Upper lobe of right lung (tissue), 1 donor: Measurements from ENCODE around the gene PHLPP1. TPM values are rescaled to one million over a fixed set of nuclear protein-coding genes. Genes with fewer than 3 reads are reported as not detected.
"Not testable (repeated sequence)": the region's sequence is repeated elsewhere in the genome, so short reads cannot be mapped to it uniquely, and the experiment has no call there.

Experiments
- ATAC-seq: fragments of 200-7000 bp; cut with Tn5 transposase; one replicate; pipeline ENCODE4 v1.9.1; 2020; ENCODE audit warnings: mild to moderate bottlenecking, moderate library complexity
- DNase-seq: peaks from one replicate; pipeline ENCODE4 v3.0.0-alpha.2; 2020
- H3K27ac ChIP-seq: fragments of 200-600 bp; one replicate; pipeline ENCODE4 v1.8.0; 2022
- H3K27me3 ChIP-seq: fragments of 200-600 bp; one replicate; pipeline ENCODE4 v1.8.0; 2022; ENCODE audit warnings: mild to moderate bottlenecking
- H3K36me3 ChIP-seq: fragments of 200-600 bp; one replicate; pipeline ENCODE4 v1.8.0; 2022
- H3K4me1 ChIP-seq: fragments of 200-600 bp; one replicate; pipeline ENCODE4 v1.8.0; 2022
- H3K4me3 ChIP-seq: fragments of 200-600 bp; one replicate; pipeline ENCODE4 v1.8.0; 2022; ENCODE audit warnings: mild to moderate bottlenecking
- H3K9me3 ChIP-seq: fragments of 200-600 bp; one replicate; pipeline ENCODE4 v1.8.0; 2022
- intact Hi-C: fragments of 100-400 bp; cut with DNase I; formaldehyde crosslinking; loops from one replicate; pipeline ENCODE4 v1.11.0; 2022
- total RNA-seq: library from RNA; stranded (reverse); fragmentation: NEBNext Ultra II Directional; extraction: Animal tissue kit (Norgen Biotek cat#: 25700); gene quantifications from one replicate; pipeline ENCODE4 v1.2.1, GENCODE V29; 2021
- TF ChIP-seq, protein P1 (sequence below): fragments of 200-600 bp; IDR thresholded peaks from one replicate; pipeline ENCODE4 v1.8.0; 2022; ENCODE audit warnings: antibody characterized with exemption
- donor health status: DM: no; HTN: yes; CAD: no; lungs with severe emphysema.

PHLPP1 gene
- total RNA-seq, 1 donor from 2014 or later, result 11.9 TPM

DNA sequence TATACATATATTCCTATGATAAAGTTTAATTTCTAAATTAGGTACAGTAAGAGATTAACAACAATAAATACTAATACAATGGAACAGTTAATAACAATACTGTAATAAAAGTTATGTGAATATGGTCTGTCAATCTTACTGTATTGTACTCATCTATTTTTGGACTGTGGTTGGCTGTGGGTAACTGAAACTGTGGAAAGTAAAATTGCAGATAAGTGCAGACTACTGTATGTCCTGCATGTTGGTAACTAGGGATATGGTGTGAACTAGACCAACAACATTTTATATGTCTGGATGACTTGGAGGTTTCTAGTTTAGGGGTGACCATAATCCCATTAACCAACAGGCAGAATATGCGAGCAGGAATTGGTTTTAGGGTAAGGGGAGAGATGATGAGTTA is 23.3 kb downstream of the PHLPP1 start:
- Histone ChIP-seq H3K4me1 (peaks cover 15% of the 10 kb centered on the region), H3K27ac (no peak overlapping the region), H3K9me3 (no peaks in the 10 kb centered on the region), H3K36me3 (no peaks in the 10 kb centered on the region), H3K4me3 (no peak overlapping the region), H3K27me3 (no peaks in the 10 kb centered on the region)
- intact Hi-C loops, result no loop called here
- TF ChIP-seq, protein P1, sequence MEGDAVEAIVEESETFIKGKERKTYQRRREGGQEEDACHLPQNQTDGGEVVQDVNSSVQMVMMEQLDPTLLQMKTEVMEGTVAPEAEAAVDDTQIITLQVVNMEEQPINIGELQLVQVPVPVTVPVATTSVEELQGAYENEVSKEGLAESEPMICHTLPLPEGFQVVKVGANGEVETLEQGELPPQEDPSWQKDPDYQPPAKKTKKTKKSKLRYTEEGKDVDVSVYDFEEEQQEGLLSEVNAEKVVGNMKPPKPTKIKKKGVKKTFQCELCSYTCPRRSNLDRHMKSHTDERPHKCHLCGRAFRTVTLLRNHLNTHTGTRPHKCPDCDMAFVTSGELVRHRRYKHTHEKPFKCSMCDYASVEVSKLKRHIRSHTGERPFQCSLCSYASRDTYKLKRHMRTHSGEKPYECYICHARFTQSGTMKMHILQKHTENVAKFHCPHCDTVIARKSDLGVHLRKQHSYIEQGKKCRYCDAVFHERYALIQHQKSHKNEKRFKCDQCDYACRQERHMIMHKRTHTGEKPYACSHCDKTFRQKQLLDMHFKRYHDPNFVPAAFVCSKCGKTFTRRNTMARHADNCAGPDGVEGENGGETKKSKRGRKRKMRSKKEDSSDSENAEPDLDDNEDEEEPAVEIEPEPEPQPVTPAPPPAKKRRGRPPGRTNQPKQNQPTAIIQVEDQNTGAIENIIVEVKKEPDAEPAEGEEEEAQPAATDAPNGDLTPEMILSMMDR, result no peak
- ATAC-seq, result no peak
- no peak for DNase-seq

DNA sequence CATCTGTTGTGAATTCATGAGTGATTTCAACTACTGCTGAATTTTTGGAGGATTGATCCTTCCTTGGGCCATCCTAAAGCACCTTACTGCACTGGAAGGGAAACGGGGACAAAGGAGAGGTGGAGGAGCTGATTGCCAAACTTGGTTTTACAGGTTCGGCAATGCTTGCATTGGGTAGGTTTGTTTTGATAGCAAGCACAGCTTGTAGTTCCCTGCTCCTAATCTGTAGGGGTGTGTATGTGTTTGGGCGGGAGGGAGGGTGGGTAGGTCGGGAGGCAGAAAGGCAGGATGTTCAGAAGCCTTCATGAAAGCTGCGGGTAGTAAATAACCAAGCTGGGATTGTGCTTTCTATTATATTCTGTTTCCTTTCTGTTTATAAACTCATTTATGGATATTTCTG is 24.6 kb downstream of the PHLPP1 start:
- DNase-seq (no peak), ATAC-seq (no peak)
- Histone ChIP-seq H3K27me3 (no peaks in the 10 kb centered on the region), H3K9me3 (no peaks in the 10 kb centered on the region), H3K36me3 (no peaks in the 10 kb centered on the region), H3K4me3 (no peak overlapping the region), H3K4me1 (peaks cover 15% of the 10 kb centered on the region), H3K27ac (no peak overlapping the region)
- intact Hi-C loops, result no loop called here
- TF ChIP-seq, protein P1, result no peak

DNA sequence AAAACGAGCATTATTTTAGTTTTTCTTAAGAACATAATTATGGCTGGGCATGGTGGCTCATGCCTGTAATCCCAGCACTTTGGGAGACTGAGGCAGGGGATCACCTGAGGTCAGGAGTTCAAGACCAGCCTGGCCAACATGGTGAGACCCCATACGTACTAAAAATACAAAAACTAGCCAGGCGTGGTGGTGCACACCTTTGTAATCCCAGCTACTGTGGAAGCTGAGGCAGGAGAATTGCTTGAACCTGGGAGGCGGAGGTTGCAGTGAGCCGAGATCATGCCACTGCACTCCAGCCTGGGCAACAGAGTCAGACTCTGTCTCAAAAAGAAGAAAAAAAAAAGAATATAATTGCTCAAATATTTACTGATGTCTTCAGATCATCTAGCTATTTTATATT is 25.3 kb downstream of the PHLPP1 start:
- peaks cover 15% of the 10 kb centered on the region for H3K4me1 ChIP-seq
- intact Hi-C loops, H3K36me3 ChIP-seq: not testable (repeated sequence)

DNA sequence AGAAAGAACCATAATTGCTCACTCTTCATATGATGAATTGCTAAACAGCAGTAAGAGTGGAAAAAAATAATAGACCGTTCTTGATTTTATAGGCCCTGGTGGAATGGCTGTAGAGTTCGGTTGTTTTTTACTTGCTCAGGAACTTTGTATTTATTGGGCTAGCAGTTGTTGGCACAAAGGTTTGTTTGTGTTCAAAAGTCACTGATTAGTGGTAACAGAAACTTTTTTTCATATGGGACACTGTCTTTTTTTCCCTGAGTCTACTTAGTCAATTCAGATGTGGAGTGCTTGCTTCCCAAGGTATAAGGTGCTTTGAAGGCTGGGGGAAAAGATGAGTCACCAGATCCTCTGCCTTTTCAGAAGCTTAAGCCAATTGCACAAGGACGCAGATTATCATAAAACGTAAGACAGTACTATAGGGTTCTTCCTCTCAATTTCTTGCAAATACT is 25.8 kb downstream of the PHLPP1 start:
- DNase-seq, result no peak
- intact Hi-C loops, result no loop called here
- H3K36me3 ChIP-seq, result no peaks in the 10 kb centered on the region
- H3K27ac ChIP-seq, result no peak overlapping the region
- no peak overlapping the region for H3K4me3 ChIP-seq
- ATAC-seq, result peak; percentile 37
- TF ChIP-seq, protein P1, result no peak
- H3K4me1 ChIP-seq, result peaks cover 15% of the 10 kb centered on the region
- H3K9me3 ChIP-seq, result no peaks in the 10 kb centered on the region
- H3K27me3 ChIP-seq, result no peaks in the 10 kb centered on the region

More for the DNA sequence above, 25.3 kb downstream of the PHLPP1 start:
- H3K27ac ChIP-seq, H3K27me3 ChIP-seq, H3K9me3 ChIP-seq, DNase-seq, H3K4me3 ChIP-seq, ATAC-seq: not testable (repeated sequence)

DNA sequence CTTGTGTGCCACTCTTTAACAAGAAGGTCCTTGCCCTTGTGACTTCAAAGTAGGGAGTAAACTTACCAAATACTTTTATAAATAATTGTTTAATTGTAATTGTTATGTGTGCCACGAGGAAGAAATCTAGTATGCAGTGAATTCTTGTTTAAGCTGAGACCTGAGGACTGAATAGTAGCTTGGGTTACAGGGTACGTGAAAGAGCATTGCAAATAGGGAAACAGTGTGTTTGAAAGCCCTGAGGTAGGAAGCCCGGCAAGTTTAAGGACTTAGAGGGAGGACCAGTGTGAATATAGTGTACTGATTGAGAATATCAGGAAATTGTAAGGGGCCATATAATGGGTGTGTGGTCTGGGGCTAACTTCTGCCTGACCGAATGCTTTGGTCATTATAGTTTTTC is 26.2 kb downstream of the PHLPP1 start:
- intact Hi-C loops, result no loop called here
- ATAC-seq (peak; percentile 16), DNase-seq (no peak)
- no peak overlapping the region for H3K4me3 ChIP-seq
- H3K4me1 ChIP-seq, result peaks cover 15% of the 10 kb centered on the region
- TF ChIP-seq, protein P1, result no peak
- H3K27me3 ChIP-seq, result no peaks in the 10 kb centered on the region
- no peaks in the 10 kb centered on the region for H3K36me3 ChIP-seq
- H3K27ac ChIP-seq, result no peak overlapping the region
- no peaks in the 10 kb centered on the region for H3K9me3 ChIP-seq

DNA sequence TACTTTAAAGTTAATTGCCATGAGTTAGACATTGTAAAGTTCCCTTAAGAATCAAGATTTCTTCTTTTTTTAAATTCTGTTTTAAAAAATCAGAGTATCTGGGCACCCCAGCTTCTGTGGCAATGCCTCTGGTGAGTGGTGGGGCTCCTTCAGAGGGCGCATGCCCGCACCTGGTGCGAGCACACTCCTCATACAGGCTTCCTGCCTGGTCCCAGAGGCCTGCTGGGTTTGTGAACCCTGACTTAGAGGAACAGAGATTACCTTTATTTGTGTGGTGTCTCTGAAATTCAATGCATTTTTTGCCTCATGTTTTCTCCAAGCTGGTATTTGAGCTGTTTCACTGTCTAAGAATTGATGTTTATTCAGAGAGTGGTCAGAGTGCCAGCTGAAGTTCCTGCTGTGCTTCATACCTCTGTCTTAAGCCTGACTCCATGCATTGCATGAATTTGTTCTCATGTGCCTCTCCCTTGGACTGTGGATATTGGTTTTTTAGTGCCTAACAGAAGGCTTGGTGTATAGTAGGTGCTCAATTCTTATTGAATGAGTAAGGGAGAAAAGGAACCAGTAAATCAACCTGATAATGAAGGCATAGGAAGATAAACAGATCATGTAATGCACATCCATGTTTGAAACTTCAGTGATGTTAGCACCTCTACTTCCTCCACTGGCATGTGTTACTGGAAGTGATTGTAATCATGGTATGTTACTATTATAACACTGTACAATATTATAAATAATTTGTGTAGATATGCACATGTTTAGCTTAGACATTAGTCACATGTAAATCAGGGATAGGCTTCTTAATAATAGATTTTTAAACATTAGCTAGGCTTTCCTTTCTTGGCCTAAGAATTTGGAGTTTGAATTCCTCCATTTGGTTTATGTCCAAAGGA is 29.0 kb downstream of the PHLPP1 start:
- Histone ChIP-seq H3K36me3 (no peaks in the 10 kb centered on the region), H3K9me3 (no peaks in the 10 kb centered on the region), H3K27ac (no peak overlapping the region), H3K27me3 (no peaks in the 10 kb centered on the region), H3K4me3 (no peak overlapping the region), H3K4me1 (peaks cover 15% of the 10 kb centered on the region)
- TF ChIP-seq, protein P1, result no peak
- DNase-seq, result no peak
- no peak for ATAC-seq
- intact Hi-C loops, result no loop called here
